HepG2 (cell line): ENCODE data around the gene RPS15A. TPM values are rescaled to one million over a fixed set of nuclear protein-coding genes. Genes with fewer than 3 reads are reported as not detected.

Experiments used
- AGO1 ChIP-seq: fragments of 200-400 bp; formaldehyde crosslinking; IDR thresholded peaks from 2 replicates; pipeline ENCODE4 v1.6.1; 2017; ENCODE audit warnings: mild to moderate bottlenecking, low read depth, low read length, moderate library complexity; ENCODE audit not compliant: poor library complexity, severe bottlenecking
- BCLAF1 ChIP-seq: fragments of 450-650 bp; IDR thresholded peaks from 2 replicates; pipeline ENCODE4 v1.6.1; 2017; ENCODE audit warnings: mild to moderate bottlenecking
- EHMT2 ChIP-seq: fragments of 200-600 bp; sonication (generic); IDR thresholded peaks from 2 replicates; pipeline ENCODE4 v1.7.0; 2017; ENCODE audit warnings: antibody characterized with exemption, low read depth, low read length, borderline replicate concordance
- IRF1 ChIP-seq: sonication (generic); formaldehyde crosslinking; IDR thresholded peaks from 2 replicates; pipeline ENCODE4 v1.4.0; 2020; ENCODE audit warnings: low read depth, mild to moderate bottlenecking, missing genetic modification reagents
- KLF15 ChIP-seq: sonication (generic); formaldehyde crosslinking; IDR thresholded peaks from 2 replicates; pipeline ENCODE4 v1.8.1; 2023; ENCODE audit warnings: borderline replicate concordance, mild to moderate bottlenecking, inconsistent platforms, missing genetic modification reagents, mixed read lengths
- MTF1 ChIP-seq: sonication (generic); formaldehyde crosslinking; IDR thresholded peaks from 2 replicates; pipeline ENCODE4 v1.5.0; 2020; ENCODE audit warnings: missing genetic modification reagents
- NBN ChIP-seq: fragments of 450-650 bp; conservative IDR thresholded peaks from 2 replicates; pipeline ENCODE4 v1.6.1; 2017
- RERE ChIP-seq: IDR thresholded peaks from 2 replicates; pipeline ENCODE4 v1.6.1; 2016; ENCODE audit warnings: low read depth, missing genetic modification reagents, missing compliant biosample characterization
- SIX1 ChIP-seq: sonication (generic); formaldehyde crosslinking; IDR thresholded peaks from 2 replicates; pipeline ENCODE4 v1.4.0; 2020; ENCODE audit warnings: missing genetic modification reagents, borderline replicate concordance
- TARDBP ChIP-seq: sonication (generic); formaldehyde crosslinking; IDR thresholded peaks from 2 replicates; pipeline ENCODE4 v1.8.0; 2022; ENCODE audit warnings: mild to moderate bottlenecking, missing genetic modification reagents
- ZKSCAN5 ChIP-seq: sonication (generic); formaldehyde crosslinking; IDR thresholded peaks from 2 replicates; pipeline ENCODE4 v1.5.1; 2020; ENCODE audit warnings: mild to moderate bottlenecking, missing genetic modification reagents
- ZNF276 ChIP-seq: sonication (generic); formaldehyde crosslinking; IDR thresholded peaks from 2 replicates; pipeline ENCODE4 v1.4.0; 2020; ENCODE audit warnings: mild to moderate bottlenecking, low read depth, missing genetic modification reagents
- ZNF512B ChIP-seq: sonication (generic); formaldehyde crosslinking; IDR thresholded peaks from 2 replicates; pipeline ENCODE4 v1.5.1; 2020; ENCODE audit warnings: missing genetic modification reagents, mild to moderate bottlenecking, borderline replicate concordance
- ZNF547 ChIP-seq: sonication (generic); formaldehyde crosslinking; IDR thresholded peaks from 2 replicates; pipeline ENCODE4 v1.5.1; 2020; ENCODE audit warnings: mild to moderate bottlenecking, missing genetic modification reagents
- polyA plus RNA-seq, 8 experiments: library from polyadenylated mRNA; depleted of rRNA in 3 of 8; stranded (reverse) in 7 of 8; unstranded in 1 of 8; fragments of >200 nt; fragmentation: Illumina TruSeq in 4 of 8; extraction: Trizol in 4 of 8; gene quantifications; 2 replicates each; pipeline versions ENCODE4 v1.2.1 to v1.2.3, GENCODE V29; 2011 to 2016; ENCODE audit warnings: low read depth in 4 of 8, missing spikeins in 1 of 8, mixed read lengths in 1 of 8; ENCODE audit not compliant: insufficient read depth in 1 of 8
- total RNA-seq, 5 experiments: library from RNA; depleted of rRNA; stranded (reverse); fragments of >200 nt; fragmentation: Illumina TruSeq; extraction: Trizol; gene quantifications; 2 replicates each; pipeline ENCODE4 v1.2.3, GENCODE V29; 2016; ENCODE audit warnings: low read depth in 1 of 5

The RPS15A gene
- total and polyA plus RNA-seq, 2 of the 13 experiments (the other 11 are each of a cell fraction or from before 2014, with no cell fraction given), result 5,489 to 9,457 TPM

- peak; percentile 84 for TF ChIP-seq RERE (CRISPR knock-in tag)
- peak; percentile 100 for TF ChIP-seq ZNF512B
- TF ChIP-seq ZNF547, result peak; percentile 98
- no peak for TF ChIP-seq EHMT2
- peak; percentile 98 for TF ChIP-seq TARDBP (CRISPR knock-in tag)
- TF ChIP-seq ZKSCAN5 (CRISPR knock-in tag), result peak; percentile 88
- peak; percentile 86 for TF ChIP-seq SIX1
- TF ChIP-seq NBN, result no peak
- TF ChIP-seq BCLAF1, result no peak
- peak; percentile 86 for TF ChIP-seq MTF1 (CRISPR knock-in tag)
- TF ChIP-seq IRF1, result no peak
- peak; percentile 93 for TF ChIP-seq ZNF276
- TF ChIP-seq AGO1, result peak; percentile 85
- peak; percentile 97 for TF ChIP-seq KLF15 (CRISPR knock-in tag)
These were observed at the start of gene RPS15A (continued) for GRCh38 chr16:18789850-18790706.
